Measurements from ENCODE around the gene BAZ2B.
A peak's percentile ranks its signal among the peaks of the same experiment; 100 is the strongest.
"Not testable (repeated sequence)": the region's sequence is repeated elsewhere in the genome, so short reads cannot be mapped to it uniquely, and the experiment has no call there.

Gene BAZ2B

DNA sequence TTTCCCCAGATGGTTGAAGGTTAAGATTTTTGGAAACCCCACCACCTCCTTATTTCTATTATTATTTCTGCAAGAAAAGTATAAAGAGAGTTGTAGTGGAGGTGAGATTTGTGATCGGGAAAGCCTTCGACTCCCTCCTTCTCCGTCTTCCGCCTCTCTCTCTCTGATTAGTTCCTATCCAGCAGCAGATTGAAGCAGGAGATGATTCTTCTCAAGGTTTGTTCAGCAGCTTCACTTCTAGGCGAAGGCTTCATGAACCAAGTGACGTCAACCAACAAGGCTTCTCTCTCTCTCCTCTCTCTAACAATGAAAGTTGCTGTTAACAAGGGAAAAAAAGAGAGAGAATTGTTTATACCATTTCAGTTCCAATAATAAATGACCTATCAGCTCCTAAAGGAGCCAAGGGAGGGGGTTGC is at the start of gene BAZ2B:
Gene BAZ2B, minus strand, starts transcription at position 263 of the 416 bp plus-strand sequence. CDS start 137,829 bp downstream, outside the sequence.
- peak; percentile 43 for DNase-seq

GRCh38 chr2:159661286-159661685 is 44.9 kb upstream of the BAZ2B start:
- no peak for DNase-seq

DNA sequence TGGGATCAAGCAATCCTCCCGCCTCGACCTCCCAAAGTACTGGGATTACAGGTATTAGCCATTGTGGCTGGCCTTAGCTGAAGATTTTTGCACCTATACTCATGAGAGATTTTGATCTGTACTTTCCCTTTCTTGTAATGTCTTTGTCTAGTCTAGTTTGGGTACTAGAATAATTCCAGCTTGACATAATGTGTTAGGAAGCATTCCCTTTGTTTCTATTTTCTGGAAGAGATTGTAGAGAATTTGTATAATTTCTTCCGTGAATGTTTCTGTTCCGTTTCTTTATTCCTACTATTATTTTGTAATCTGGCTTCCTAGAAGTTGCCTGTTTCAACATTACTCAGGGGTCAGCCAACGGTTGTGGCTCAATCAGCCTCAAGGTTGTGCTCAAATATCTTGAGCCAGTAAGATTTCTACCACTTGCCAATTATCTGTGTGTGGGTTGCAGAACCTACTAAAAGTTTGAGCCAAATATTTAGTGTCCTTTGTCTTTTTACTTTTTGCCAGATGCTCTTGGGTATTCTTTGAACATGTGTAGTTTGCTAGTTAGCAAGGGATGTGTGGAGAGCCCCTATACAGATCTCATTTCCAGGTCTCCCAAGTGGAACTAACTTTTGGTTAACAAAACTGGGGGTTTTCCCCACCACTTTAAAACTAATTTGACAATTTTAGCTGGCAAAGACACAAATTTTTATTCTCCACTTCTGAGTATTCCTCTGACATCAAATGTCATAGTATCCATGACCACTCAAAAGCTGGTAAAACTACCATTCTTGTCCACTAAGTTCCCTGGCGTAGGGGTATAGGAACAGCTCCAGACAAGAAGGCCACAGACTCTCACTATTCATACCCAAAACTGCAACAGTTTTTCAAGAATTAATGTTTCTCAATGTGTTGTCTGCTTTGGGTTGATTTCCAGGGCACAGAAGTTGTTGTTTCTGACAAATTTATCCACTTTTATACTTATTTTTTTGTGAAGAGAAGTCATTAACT is 42.8 kb upstream of the BAZ2B start:
- DNase-seq, result no peak

GRCh38 chr2:159653962-159654361 is 37.6 kb upstream of the BAZ2B start:
- DNase-seq, result no peak

DNA sequence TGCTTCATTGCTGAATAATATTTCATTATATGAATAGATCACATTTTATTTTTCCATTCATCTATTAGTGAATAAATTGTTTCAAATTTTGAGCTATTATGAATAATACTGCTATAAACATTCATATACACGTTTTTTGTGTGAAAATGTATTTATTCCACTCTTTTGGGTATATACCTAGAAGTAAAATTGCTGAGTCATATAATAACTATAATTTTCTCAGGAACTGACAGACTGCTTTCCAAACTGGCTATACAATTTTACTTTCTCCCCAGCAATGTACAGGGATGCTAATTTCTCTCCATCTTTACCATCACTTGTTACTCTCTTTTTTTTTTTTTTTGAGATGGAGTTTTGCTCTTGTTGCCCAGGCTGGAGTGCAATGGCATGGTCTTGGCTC is 35.5 kb upstream of the BAZ2B start:
- DNase-seq, result no peak

DNA sequence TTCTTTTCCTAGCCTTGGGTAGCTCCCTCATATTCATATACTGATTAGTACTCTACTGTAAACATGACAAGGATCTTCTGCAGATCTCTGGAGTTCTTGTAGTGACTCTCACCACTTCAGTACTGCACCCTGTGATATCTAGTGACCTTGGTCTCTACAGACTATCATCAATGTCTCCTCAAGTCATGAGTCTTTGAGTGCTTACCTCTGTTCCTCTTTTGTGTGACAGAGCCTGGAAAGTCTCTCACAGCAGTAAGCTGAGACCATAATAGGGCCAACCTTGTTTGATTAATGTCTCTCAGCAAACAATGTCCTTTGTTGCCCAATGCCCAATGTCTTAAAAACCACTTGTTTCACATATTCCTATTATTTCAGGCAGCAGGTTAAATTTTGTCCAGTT is 34.2 kb upstream of the BAZ2B start:
- DNase-seq, result peak; percentile 41

DNA sequence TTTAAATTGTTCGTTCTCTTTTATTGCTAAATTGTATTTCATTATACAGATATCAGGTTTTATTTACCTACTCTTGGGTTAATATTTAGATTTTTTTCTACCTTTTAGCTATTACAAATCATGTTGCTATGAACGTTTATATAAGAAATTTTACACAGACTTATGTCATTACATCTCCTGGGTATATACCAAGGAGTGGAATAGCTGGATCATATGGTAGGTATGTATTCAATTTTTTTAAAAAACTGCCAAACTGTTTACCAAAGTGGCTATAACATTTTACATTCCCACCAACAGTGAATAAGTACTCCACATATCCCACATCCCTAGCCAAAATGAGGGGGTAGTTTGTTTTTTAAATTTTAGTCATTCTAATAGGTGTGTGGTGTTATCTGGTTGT is 32.3 kb upstream of the BAZ2B start:
- DNase-seq, result no peak

DNA sequence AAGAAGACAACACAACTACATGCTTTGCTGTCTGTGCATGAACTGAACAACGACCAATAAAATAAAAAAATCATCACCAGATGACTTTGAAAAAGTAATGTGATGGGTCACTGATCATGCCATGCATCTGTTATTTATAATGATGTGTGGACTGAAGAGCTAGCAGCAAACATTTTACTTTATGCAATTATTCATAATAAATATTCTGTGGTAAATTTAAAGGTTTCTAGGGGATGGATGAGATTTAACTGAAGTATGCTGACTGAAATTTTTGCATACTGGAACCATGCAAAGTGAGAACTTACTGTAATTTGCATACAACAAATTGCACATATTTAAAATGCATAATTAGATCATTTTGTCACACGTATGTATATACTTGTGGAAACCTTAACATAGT is 31.3 kb upstream of the BAZ2B start:
- DNase-seq, result no peak

GRCh38 chr2:159640176-159640575 is 23.8 kb upstream of the BAZ2B start:
- no peak for DNase-seq

GRCh38 chr2:159639712-159640111 is 23.4 kb upstream of the BAZ2B start:
- no peak for DNase-seq

GRCh38 chr2:159639071-159639470 is 22.7 kb upstream of the BAZ2B start:
- DNase-seq, result no peak

- no peak for DNase-seq
These were observed 21.7 kb upstream of the BAZ2B start for GRCh38 chr2:159637988-159638501.

- no peak for DNase-seq
These were observed 20.9 kb upstream of the BAZ2B start for GRCh38 chr2:159637240-159637639.

DNA sequence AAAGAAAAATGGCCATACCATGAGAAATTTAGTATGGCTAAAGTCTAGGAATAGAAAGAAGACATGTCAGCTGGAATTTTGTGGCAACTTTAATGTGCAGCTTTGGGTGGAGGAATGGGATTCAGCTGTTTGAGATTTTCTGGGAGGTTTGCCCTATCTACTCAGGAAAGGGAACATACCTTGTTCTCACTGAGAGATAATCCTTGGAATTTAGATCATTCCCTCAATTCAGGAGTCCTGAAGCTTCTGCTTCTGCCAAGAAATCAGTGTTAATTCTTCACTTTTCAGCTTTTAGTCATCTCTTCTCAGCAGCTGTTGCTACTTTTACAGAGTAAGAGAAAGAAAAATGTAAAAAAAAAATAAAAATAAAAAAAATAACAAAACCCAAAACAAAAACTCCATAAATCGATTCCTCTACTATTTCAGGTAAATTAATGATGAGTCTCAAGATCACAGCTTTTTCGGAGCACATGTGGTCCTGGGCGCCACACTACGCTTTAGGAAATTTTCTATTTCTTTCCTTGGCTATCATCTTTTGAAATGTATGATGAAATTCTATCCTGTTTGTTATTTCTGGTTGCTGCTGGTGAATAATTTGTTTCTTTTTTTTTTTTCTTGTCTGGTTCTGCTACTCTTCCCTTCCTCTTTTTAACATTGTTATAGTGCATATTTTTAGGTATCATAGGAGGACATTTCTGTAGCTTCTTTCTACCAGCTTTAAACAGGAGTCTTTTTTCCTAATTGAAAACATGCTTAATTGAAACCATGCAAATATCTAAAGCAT is 18.9 kb upstream of the BAZ2B start:
- DNase-seq, result no peak

DNA sequence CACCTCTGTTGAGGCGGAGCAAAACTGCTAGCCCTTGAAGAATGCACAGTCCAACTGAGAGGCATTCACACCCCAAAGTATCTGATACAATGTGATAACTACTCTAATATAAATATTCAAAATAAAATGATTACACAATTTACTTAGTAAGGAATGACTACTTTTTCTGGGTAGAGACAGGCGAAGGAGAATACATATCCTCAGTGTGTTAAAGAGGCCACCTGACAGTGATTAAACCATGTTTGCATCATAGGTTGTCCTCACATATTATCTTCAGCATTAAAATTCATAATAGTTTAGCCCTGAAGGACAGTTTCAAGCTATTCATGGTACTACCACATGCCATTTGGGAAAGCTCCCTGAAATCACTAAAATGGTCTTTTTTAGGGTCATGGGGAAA is 16.9 kb upstream of the BAZ2B start:
- no peak for DNase-seq

DNA sequence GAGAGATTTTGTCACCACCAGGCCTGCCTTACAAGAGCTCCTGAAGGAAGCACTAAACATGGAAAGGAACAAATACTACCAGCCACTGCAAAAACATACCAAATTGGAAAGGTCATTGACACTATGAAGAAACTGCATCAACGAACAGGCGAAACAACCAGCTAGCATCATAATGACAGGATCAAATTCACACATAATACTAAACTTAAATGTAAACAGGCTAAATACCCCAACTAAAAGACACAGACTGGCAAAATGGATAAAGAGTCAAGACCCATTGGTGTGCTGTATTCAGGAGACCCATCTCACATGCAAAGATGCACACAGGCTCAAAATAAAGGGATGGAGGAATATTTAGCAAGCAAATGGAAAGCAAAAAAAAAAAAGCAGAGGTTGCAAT is 9.3 kb upstream of the BAZ2B start:
- DNase-seq, result not testable (repeated sequence)

DNA sequence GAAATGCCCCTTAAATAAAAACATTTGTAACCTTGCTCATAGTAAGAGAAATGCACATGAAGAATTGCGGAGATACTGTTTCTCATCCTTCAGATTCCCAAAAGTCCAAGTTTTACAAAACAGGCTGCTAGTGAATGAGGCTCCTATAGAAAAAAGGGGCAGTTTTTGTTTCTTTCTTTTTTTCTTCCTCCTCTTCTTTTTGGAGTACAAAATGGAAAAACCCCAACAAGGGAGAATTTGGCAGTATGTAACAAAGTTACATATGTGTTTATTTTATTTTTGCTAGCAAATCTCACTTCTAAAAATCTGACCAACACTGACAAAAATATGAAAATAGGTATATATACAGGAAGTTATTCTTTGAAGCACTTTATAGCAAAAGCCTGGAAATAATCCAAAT is 7.1 kb upstream of the BAZ2B start:
- DNase-seq, result no peak

DNA sequence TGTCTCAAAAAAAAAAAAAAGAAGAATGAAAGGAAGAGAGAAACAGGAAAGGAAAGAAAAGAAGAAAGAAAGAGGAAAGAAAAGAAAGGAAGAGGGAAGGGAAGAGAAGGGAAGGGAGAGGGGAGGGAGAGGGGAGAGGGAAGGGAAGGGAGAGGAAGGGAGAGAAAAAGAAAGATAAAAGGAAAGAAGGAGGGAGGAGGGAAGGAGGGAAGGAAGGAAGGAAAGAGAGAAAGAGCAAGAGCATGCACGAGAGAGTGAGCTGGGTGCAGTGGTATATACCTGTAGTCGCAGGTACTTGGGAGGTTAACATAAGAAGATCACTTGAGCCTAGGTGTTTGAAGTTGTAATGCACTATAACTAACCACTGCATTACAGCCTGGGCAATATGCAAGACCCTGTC is 6.6 kb upstream of the BAZ2B start:
- DNase-seq, result no peak

GRCh38 chr2:159620796-159621195 is 4.4 kb upstream of the BAZ2B start:
- no peak for DNase-seq

DNA sequence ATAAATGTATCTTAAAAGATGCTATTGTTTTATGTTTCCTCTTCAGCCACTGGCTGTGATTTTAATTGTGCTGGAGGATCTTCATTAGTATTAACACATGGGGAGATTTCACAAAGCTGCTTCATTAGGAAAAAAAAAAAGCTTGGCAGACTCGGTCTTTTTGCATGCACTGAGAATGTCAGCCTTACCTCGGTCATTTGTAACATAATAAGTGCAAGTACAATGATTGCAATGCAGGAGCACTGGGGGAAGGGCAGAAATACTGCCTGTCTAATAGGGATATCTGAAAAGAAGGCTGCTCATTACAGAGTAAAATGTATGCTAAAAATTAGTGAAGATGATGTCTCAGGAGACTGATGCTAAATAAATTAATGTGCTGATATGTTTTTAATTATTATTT is 1.3 kb upstream of the BAZ2B start:
- peak; percentile 54 for DNase-seq

DNA sequence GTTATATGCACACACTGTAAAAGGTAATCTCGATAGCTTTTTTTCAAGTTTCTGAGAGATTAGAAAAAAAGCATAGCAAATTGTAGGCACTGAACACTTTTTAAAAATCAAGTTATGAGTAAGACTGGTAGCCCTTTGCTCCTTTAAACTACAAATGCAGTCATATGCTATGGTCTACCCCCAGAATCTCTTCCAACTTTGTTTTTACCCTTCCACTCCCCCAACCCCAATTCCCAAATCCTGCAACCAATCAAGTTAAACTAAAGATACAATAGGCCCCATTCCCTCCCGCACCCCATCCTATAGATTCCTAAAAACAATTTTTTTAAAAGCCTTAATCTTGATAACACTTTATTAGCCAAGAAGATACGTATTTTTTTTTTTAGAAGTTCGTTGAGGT is 752 bp upstream of the BAZ2B start:
- no peak for DNase-seq

DNA sequence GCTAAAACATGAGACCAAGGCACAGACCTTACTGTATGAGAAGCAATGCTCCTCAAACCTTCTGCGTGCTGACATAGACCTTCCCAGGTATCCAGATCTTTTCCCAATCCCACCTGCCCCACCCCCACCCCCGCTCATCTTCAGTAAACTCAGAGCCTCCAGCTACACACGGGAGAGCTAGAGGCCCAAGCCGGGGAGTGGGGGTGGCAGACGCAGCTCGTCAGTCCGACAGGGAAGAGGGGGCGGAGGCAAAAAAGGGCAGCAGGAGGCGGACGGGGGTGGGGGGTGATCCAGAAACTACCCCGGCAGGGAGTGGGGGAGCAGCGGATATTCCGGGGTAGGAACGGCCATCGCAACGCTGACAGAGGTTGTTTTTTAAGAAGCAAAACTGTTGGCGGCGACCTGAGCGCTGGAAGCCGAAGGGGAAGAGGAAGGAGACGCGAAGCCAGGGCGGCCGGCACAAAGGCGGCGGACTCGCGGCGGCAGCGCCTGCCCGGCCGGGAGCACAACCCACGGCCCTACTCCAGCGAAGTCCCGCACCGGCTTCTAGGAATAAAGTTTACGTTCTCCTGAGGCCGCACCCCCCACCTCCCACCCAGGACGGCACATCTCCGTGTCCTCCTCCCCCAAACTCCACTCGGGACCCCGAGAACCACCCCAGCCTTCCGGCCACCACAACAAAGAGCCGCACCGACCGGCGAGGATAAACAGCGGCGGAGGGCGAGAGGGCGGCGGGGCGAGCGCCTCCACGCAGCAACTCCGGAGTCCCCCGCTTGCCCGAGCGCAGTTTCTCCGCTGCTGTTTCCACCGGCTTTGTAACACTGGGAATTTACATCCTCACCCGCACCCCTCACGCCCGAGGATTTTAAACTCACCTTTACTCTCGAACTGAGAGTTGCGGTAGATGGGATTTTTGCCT is 722 bp downstream of the BAZ2B start:
- DNase-seq, result peak; percentile 81
